NCI-H2029 (cell line): ENCODE results near the gene NRIP1.

Experiments
- DNase-seq: peaks from one replicate; lab custom pipeline; 2025; lab: John Stamatoyannopoulos, UW

The NRIP1 gene

DNA sequence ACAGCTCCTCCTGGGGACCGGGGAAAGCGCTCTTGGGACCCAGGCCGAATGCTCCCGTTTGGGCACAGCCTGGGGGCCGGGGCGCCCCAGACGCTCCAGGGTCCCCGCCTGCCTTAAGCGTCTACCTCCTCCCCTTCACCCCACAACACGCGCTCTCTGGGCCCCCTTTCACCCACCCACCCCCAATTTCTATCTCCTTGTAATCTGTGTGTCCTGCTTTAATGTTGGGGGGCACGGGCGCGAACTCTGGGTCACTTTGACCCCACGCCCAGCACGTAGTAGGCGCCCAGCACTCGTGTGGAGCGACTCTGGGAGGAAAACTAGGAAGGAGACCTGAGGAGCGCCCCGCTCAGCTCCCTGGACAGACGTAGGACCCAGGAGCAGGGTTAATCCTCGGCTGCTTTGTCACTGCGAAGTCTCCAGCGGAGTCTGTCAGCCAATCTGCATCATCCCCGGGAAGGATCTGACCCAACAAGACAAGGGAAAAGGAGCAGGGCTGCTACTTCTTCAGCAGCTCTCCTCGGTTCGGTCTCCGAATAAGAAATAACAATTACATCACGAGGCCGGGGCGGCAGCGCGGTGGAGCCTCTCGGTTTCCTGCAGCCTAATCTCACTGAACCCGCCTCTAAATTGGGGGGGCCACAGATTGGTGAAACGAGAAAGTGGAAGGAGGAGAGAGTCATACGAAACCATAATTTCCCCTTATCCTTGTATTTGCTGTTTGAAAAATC, 757 bp upstream of the NRIP1 start:
- DNase-seq = no peak

GRCh38 chr21:15063814-15064575, 805 bp downstream of the NRIP1 start:
- DNase-seq = no peak

GRCh38 chr21:15063081-15063813, 1.6 kb downstream of the NRIP1 start:
- no peak for DNase-seq

DNA sequence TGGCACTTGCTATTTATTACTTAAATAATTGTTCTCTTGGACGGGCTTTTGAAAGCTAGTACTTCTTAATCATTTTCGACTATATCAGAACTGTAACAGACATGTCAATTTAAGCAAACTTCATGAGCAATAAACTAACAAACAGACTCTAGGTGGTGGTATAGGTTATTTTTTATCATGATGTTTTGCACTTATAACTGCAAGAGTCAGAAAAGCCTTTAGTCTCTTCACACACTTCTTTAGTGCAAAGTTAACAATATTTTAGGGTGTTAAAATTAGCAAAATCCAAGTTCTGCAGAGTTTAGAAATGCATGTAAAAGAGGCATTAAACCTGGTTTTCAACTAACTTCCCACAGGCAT, 2.2 kb downstream of the NRIP1 start:
- DNase-seq = no peak

- DNase-seq = no peak
These were observed 2.8 kb downstream of the NRIP1 start for GRCh38 chr21:15061747-15062605.

DNA sequence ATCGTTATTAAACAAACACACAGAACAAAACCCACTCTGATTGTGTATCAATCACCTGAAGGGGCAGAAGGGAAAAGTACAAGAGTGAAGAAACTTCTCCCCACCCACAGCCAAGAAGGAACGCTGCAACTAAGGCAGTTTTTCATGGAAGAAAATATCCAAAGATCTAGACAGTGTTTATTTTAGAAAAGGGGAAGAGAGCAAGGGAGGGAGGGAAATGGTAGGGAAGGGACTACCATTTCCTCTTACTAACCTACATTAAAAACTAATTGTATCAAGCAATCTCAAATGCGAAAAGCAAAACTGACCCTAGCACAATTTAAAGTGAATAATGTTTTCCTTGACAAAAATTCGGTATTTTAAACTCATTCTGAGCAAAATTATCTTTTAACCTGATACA, 3.5 kb downstream of the NRIP1 start:
- DNase-seq = no peak

DNA sequence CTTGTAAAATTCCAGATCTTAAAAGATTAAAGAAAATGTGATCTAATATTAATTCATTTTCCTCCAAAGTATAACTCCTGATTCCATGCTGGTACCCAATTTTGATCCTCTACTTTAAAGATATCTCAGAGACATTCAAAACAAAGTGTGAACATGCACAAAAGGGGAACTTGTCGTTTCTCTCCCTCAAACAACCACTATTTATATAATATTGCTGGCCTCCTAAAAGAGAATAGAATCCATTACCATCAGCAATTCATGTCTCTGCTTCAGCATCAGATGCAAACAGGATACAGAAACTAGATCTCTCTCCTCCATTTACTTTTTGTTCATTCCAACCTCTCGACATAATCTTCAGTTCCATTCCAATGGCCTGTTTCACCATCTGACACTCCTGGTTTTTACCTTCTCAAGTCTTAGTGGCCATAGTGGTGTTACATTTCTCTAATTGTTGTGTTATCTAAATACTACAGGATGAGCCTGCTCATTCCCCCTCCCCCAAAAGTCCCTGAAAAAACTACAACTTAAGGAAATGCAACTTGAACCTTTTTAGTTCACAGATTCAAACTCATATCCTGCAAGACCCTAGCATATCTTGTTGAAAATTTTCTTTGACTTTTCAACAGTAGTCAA, 4.1 kb downstream of the NRIP1 start:
- DNase-seq = no peak

GRCh38 chr21:15059397-15059796, 5.4 kb downstream of the NRIP1 start:
- no peak for DNase-seq

DNA sequence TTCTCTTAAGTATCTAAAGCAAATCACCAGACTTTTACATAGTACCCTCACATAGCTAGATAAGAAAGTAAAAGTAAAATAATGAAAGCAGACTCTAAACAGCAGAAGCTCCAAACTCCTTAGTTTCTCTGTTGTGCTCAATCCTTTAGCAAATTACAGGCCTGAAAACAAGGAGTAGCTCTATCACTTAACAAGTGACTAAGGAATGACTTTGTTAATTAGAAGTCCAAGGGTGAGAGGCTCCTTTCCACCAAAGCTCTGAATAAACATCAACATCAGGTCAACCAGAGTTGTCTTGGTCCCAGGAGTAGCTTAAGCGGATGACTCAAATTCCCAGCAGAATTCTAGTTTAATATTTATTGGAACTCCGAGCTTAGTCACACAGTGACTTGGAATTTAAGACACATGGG, 5.9 kb downstream of the NRIP1 start:
- no peak for DNase-seq

DNA sequence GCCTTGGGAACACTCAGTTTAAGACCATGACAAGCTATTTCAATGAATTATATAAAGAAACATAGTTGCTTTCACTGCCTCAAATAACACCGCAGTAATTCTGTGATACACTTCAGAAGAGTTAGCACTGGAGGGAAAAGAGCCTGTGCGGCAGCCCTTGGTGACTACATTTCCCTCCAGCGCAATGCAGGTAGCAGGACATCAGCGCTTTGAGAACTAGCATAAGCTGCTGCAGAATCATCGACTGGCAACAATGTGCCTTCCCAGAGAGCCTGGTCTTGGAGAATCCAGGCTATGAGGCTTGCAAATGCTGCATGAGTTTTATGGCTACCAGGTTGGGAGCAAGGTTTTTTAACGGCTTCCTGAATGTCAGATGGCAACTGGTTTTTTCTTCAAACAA, 7.5 kb downstream of the NRIP1 start:
- no peak for DNase-seq

DNA sequence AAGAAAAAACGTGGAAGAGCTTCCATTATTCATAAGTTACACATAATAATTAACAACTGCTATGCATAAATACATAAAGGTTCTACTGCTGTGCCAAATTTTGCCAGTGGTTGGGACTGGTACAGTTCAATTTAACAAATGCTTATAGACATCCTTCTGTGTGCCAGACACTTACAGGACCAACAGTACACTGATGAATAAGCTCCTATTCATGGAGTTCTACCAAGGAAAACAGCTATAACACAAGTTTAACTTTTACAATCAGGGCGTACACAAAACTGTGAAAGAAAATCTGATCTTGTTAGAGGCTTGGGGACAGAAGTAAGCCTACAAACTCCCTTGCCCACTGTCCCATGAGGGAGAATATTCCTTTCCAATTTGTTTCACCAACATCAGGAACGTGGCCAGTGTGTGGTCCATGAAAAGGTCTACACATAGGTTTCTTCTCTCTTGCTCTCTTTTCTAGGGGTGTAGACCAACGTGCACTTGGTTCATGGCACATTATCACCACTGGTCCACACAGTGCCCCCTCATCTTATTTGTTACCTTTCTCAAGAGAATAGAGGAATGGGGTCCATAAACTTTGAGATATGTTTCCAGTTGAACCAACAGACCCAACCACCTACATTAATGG, 10.1 kb downstream of the NRIP1 start:
- no peak for DNase-seq

DNA sequence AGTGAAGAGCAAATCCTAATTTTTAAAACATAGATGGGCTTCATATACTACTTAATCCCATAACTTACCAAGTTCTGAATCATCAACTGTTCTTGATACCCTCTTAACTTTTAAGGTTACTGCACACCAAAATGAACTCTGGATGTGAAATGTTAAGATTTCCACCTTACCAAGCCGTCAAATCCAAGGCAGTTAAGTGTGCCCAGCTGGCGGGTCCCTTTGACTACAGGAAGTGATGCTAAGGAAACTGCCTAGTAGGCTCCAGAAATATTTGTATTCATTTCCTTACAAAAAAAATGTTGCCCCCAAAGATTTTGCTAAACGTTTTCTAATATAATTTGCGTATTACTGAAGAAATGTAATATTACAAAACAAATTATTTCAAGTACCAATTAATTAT, 10.7 kb downstream of the NRIP1 start:
- DNase-seq = no peak

- DNase-seq = no peak
These were observed 11.3 kb downstream of the NRIP1 start for GRCh38 chr21:15053500-15053899.

GRCh38 chr21:15052459-15052763, 12.4 kb downstream of the NRIP1 start:
- no peak for DNase-seq

DNA sequence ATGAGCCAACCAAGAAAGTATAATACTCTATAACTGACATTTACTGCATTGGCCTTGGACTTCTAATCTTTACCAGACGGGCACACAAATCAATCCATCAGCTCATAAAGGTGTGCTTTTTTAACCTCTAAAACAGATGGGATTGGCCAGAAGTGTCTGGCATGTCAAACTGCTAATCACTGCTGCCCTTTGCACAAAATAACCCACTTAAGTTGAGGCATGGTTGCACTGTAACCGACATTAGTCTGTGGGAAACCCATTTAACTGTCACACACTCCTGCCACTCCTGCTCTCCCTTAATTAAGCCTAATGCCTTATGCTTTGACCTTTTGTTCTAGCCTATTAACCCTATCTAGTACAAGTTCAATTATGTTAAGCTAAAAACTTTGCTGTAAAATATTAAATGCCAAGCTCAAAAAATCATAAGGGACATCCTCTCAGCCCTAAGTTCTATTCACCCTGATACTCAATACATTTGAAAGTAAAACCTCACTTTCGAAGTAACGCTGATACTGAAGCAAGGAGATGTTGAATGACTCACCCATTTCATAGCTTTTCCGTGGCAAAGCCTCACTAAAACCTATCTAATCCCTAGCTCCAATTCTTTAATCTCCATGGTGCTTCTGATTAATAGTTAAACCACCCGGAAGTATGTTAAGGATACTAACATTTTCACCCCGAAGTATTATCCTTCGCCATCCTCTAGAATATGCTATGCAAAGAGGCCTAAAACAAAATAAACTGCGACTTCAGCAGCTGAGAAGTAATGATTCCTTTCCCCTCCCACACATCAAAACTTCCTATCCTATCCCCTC, 12.9 kb downstream of the NRIP1 start:
- no peak for DNase-seq

GRCh38 chr21:15050568-15051377, 14.0 kb downstream of the NRIP1 start:
- no peak for DNase-seq

GRCh38 chr21:15045017-15045416, 19.8 kb downstream of the NRIP1 start:
- DNase-seq = no peak

DNA sequence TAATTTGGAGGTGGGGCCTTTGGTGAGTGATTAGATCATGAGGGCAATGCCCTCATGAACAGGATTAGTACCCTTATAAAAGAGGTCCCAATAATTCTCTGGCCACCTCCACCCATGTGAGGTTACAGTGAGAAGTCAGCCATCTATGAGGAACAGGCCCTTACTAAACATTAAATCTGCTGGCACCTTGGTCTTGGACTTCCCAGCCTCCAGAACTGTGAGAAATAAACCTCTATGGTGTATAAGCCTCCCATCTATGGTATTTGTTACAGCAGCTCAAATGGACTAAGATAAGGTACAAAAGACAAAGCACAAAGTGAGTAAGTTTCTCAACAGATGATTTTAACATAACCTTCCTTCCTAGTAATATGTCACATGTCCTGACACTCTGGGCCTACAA, 22.3 kb downstream of the NRIP1 start:
- DNase-seq = no peak

GRCh38 chr21:15039607-15040299, 25.0 kb downstream of the NRIP1 start:
- DNase-seq = no peak
